ENCODE results near the gene DERL2. TPM values are rescaled to one million over a fixed set of nuclear protein-coding genes. Genes with fewer than 3 reads are reported as not detected.

DERL2 gene
- polyA plus RNA-seq, 10 donors = 38.8 to 57.3 (median 48.1) TPM

DNA sequence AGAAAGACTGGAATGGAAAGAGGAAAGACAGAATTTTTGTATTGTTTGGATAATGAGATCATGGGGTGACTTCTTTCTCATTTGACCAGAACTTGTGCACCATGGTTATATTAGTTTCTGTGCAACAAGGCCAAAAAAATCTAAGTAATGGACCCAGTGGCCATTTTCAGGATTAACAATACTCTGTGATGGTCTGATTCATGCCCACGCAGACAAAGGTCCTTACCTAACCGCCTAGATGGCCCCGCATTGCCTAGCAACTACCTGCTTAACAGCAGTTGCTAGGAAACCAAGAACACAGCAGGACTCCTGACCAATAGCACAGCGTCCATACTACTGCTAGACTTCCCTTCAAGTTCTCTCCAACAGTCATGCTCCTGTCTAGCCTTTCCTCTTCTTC, 22.8 kb upstream of the DERL2 start:
- no peak for DNase-seq

DNA sequence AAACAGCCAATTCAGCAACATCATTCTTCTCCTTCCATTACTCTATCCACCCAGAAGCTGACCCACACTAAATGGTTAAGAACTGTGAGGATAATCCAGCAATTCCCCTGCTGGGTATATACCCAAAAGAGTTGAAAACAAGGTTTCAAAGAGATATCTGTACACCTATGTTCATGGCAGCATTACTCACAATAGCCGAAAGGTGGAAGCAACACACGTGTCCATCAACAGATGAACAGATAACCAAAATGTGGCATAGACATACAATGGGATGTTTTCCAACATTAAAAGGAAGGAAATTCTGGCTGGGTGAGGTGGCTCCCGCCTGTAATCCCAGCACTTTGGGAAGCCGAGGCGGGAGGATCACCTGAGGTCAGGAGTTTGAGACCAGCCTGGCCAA, 20.3 kb upstream of the DERL2 start:
- DNase-seq = no peak

GRCh38 chr17:5502552-5502951, 16.6 kb upstream of the DERL2 start:
- no peak for DNase-seq

DNA sequence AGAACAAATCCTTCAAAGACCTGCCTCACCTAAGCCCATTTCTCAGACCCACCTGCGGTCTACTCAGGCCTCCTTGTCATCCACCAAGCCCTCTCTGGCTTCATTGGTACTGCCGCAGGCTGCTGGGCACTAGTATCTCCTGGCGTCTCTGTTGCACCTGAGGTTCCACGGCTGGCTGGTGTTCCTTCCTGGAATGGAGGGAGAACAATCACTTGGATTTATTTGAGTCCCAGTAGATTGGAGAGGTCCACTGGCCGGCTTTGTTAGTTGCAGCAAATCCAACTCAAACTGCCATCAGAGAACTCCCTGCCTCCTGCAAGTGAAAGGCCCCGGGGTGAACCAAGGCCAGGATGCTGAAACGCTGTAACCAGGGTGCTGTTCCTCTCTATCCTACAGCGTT, 15.7 kb upstream of the DERL2 start:
- no peak for DNase-seq

GRCh38 chr17:5500589-5501391, 14.8 kb upstream of the DERL2 start:
- peak; percentile 84 to 96 (median 91) for DNase-seq

DNA sequence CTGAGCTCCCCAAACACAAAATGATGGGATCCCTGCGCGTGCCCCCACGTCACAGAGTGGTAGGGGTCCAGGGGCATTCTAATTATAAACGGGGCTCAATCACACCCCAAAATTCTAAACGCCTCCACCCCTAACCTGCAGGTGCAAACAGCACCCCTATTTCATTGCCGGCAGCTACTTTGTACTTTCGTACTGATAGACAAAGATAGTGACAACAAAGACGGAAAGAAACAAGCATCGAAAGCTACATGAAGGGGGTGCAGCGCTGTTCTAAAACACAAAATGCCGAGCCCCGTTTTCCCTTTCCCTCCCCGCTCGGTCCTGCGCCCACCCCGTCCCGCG, 14.2 kb upstream of the DERL2 start:
- no peak for DNase-seq

DNA sequence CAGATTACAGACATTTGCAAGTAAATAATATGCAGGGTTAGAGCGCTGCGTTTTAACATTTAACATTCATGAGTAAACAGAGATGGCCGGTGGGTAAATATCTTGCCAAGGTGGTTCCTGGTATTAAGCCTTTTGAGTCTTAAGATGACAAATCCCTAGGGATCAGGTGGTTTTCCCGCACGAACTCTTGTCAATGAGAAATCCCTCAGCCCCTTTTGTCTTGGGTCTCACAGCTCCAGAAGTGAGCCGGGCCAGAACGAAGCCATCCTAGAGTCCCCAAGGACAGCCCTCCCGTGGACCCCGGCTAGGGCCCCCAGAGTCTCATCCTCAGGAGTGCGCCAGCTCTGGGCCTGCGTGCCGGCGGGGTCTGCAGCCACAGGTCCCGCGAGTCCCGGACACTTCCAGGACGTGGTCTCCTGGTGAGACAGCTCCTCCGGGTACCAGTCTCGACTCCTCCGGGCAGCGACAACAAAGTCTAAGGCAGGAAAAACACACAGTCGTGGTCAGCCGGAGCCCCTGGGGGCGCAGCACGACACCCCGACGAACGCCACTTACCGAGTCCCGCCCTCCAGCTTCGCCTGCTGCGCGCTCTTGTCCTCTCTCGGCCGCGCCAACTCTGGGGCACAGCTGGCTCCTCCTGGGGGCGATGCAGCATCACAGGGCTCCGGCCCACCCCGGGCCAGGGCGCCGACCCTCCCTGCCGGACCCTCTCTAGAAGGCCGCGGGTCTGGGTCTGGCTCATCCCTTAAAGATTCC, 13.7 kb upstream of the DERL2 start:
- peak in 2 of 3 donors; percentile 26 to 66 for DNase-seq

GRCh38 chr17:5492970-5493369, 7.0 kb upstream of the DERL2 start:
- DNase-seq = no peak

- DNase-seq = no peak
Observed at GRCh38 chr17:5488752-5489151, 2.8 kb upstream of the DERL2 start.

GRCh38 chr17:5486206-5487124, 487 bp upstream of the DERL2 start, which contains the start of gene MIS12:
Gene MIS12, plus strand, starts transcription at chr17:5486566. Its CDS starts 2,297 bp downstream, at chr17:5488863.
- DNase-seq = peak; percentile 98 to 100 (median 99)

GRCh38 chr17:5481451-5481850, 4.5 kb downstream of the DERL2 start:
- DNase-seq = no peak

DNA sequence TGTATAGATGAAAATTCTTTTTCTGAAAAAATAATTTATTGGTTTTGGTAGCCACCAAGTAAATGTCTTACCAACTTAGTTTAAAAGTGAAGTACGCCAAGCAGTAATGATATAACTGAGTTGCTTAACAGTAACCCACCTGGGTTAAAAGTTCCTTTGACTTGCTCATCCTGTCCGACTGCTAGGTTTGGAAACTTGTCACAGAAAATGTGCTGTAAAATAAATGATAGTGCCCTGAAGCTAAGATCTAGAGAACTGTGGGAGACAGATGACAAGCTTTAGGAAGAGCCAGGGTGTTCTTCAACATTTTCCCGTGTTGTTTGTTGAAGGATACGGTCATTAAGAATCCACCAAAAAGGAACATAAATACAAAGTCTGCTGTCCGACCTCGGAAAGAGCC, 5.0 kb downstream of the DERL2 start:
- no peak for DNase-seq

- no peak for DNase-seq
Observed at GRCh38 chr17:5478992-5479391, 7.0 kb downstream of the DERL2 start.

- DNase-seq = no peak
Observed at GRCh38 chr17:5473906-5474305, 12.1 kb downstream of the DERL2 start.

- no peak for DNase-seq
Observed at GRCh38 chr17:5472511-5472910, 13.5 kb downstream of the DERL2 start.

GRCh38 chr17:5468075-5468473, 17.9 kb downstream of the DERL2 start:
- peak in 1 of 3 donors; percentile 35 for DNase-seq

DNA sequence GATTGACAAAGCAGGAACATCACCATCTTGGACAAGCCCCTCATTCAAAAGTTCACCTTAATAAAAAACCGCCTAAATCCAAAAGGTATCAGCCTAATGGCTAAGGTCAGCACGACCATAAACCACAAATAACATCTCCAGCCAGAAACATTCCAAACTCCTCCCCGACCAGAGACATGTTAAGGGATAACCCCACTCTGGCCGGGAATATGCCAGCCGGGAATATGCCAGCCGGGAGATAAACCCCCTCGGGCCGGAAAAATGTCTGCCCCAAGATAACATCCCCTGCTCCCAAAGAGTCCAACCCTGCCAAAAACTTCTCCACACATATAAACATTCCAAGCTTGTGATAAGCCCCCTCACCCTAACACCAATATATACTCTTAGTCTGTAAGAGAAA, 18.6 kb downstream of the DERL2 start:
- DNase-seq = no peak

DNA sequence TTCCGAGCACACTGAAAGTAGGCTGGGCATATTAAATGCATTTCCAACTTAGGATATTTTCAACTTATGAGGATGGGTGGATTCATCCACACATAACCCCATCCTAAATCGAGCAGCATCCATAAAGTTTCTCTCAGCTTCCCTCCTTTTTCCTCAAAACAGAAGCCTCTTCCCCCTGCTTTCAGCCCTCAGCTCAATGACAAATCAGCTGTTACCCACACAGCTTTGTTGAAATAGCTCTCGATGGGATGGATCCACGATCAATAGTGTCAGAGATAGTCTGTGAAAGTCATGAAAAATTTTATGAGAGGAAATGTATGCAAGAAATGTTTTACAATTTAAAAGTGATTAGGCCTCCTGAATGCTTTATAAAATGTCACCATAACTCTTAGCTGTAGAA, 19.7 kb downstream of the DERL2 start:
- no peak for DNase-seq

GRCh38 chr17:5464717-5465507, 21.1 kb downstream of the DERL2 start:
- DNase-seq = no peak

DNA sequence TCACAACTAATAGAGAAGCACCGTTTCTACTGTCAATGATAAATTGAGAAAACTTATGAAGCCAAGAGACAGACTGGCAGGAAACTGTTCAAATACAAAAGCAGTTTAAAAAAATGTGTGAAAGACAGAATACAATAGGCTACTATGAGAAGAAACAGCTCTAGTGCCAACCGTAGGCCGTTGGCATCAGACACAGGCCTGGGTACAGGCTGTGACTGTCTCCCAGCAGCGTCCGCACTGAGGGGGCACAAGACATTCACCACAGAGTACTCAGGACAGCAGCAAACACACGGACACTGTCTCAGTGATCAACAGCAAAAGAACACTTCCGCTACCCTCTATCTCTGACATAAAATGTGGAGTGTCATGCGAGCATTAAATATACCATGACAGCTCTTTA, 39.2 kb downstream of the DERL2 start:
- no peak for DNase-seq

- DNase-seq = no peak
Observed at GRCh38 chr17:5444209-5444608, 41.8 kb downstream of the DERL2 start.
